NB4 (cell line): ENCODE results near the gene GPC3.

Experiments used
- DNase-seq: peaks from one replicate; pipeline ENCODE4 v3.0.0; 2010; ENCODE audit warnings: low read depth
- H3K4me3 ChIP-seq: one replicate; pipeline ENCODE4 v1.5.1; 2011; ENCODE audit warnings: mild to moderate bottlenecking, low read depth, low read length, moderate library complexity
- CTCF ChIP-seq: IDR thresholded peaks from one replicate; pipeline ENCODE4 v1.5.1; 2012; ENCODE audit warnings: low read depth, low read length
- MAX ChIP-seq: IDR thresholded peaks from 2 replicates; pipeline ENCODE4 v1.6.1; 2011; ENCODE audit warnings: low read depth, low read length
- MYC ChIP-seq: IDR thresholded peaks from 2 replicates; pipeline ENCODE4 v1.6.1; 2011; ENCODE audit warnings: low read depth, low read length
- POLR2A ChIP-seq: IDR thresholded peaks from 2 replicates; pipeline ENCODE4 v1.6.1; 2011; ENCODE audit warnings: mild to moderate bottlenecking; ENCODE audit not compliant: insufficient read length; ENCODE audit errors: extremely low read depth

Gene GPC3

DNA sequence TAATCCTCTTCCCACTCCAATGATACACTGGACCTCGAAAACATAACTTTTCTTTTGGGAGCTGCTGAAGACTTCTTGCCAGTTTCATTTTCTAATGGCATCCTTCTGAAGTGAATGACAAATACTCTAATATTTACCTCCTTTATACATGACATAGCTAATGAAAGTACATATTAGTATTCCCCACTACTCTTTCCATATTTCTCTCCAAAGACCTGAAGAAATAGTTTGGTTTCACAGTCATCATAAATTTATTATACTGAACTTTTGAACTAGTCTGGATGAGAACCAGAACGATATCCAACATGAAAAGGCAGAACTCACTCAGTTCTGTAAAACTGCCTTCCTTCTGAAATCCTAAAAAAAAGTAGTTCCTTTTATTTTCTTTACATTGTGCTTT is 139.1 kb downstream of the GPC3 start:
- DNase-seq: no peak
- TF ChIP-seq POLR2A: no peak
- no peak for TF ChIP-seq MAX
- TF ChIP-seq MYC: no peak
- no peak for TF ChIP-seq CTCF
- no peak overlapping the region for H3K4me3 ChIP-seq

DNA sequence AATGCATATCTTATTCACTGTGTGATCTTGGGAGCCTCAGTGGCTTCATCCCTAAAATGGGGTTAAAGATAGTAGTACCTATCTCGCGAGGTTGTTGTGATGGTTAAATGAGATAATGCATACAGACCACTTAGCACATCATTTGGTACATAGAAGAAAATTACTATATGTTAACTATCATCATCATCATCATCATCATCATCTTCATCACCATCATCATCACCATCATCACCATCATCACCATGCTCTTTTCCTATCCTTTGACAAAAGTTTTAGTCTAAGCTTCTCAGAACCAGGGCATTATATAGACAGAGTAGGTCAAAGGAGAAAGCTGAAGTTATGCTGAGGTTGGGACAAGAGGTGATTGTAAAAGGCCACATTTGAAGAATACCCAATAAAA is 145.0 kb downstream of the GPC3 start:
- TF ChIP-seq CTCF (no peak), MYC (no peak), POLR2A (no peak), MAX (no peak)
- no peak overlapping the region for H3K4me3 ChIP-seq
- DNase-seq: no peak

- no peak overlapping the region for H3K4me3 ChIP-seq
- peak; percentile 27 for DNase-seq
- no peak for TF ChIP-seq MAX
- TF ChIP-seq CTCF: peak; percentile 60
These were observed 146.4 kb downstream of the GPC3 start for GRCh38 chrX:133838761-133839676.

- TF ChIP-seq MAX (no peak), CTCF (no peak), POLR2A (no peak), MYC (no peak)
- DNase-seq: no peak
- H3K4me3 ChIP-seq: no peak overlapping the region
These were observed 148.3 kb downstream of the GPC3 start for GRCh38 chrX:133837091-133837490.

DNA sequence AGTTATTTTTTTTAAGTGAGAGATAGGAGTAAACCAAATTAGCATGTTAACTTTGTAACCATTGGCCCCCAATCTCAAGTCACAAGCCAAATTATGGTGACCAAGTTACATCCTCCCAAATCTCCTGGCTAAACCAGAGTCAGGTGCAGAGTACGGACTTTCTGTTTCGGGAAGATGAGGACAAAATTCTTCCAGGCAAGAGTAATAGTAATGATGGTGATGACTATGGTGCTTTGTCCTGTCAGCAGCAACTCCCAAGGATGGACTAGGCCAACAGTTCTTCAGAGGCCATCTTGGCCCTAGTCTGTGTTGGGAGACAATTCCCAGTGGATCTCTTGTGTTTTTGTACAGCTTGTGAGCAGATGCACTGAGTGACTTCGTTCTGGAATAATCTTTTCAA is 148.8 kb downstream of the GPC3 start:
- no peak for TF ChIP-seq POLR2A
- TF ChIP-seq CTCF: no peak
- no peak for TF ChIP-seq MYC
- no peak for TF ChIP-seq MAX
- H3K4me3 ChIP-seq: no peak overlapping the region
- no peak for DNase-seq
